OCI-LY7 (cell line): ENCODE results near the gene LUC7L2. TPM values are rescaled to one million over a fixed set of nuclear protein-coding genes. Genes with fewer than 3 reads are reported as not detected.
"Not testable (repeated sequence)": the region's sequence is repeated elsewhere in the genome, so short reads cannot be mapped to it uniquely, and the experiment has no call there.

Experiments
- BruUV-seq: library from RNA; stranded (reverse); fragments of 400-500 nt; replicated peaks from 2 replicates; lab custom pipeline; 2021; lab: Mats Ljungman, UMichigan
- CTCF ChIA-PET: fragments of 300-600 bp; sonication (Branson Sonifier 250); formaldehyde crosslinking; loops from one replicate; lab custom pipeline; 2022; ENCODE audit warnings: antibody characterized with exemption; ENCODE audit not compliant: unreplicated experiment; lab: Charles Lee
- POLR2A ChIA-PET: fragments of 300-600 bp; sonication (Branson Sonifier 250); formaldehyde crosslinking; loops from one replicate; lab custom pipeline; 2022; ENCODE audit warnings: antibody characterized with exemption; lab: Charles Lee
- DNase-seq: peaks from one replicate; pipeline ENCODE4 v3.0.0-alpha.2; 2015; ENCODE audit warnings: low spot score
- H2AFZ ChIP-seq: fragments of 200-600 bp; sonication (generic), shearing (Covaris generic); 2 replicates; pipeline ENCODE4 v1.6.1; 2014; ENCODE audit warnings: mild to moderate bottlenecking, antibody characterized with exemption, low read length, moderate library complexity
- H3K27ac ChIP-seq: fragments of 200-600 bp; sonication (generic); 2 replicates; pipeline ENCODE4 v1.5.1; 2014; ENCODE audit warnings: mixed run types, low read depth, mild to moderate bottlenecking, moderate library complexity, low read length, inconsistent platforms; ENCODE audit not compliant: poor library complexity, severe bottlenecking
- H3K36me3 ChIP-seq: fragments of 200-600 bp; sonication (generic); 2 replicates; pipeline ENCODE4 v1.6.1; 2014; ENCODE audit warnings: mild to moderate bottlenecking, antibody characterized with exemption, low read length, moderate library complexity, mixed read lengths; ENCODE audit not compliant: insufficient read depth
- H3K4me1 ChIP-seq: fragments of 200-600 bp; sonication (generic); 2 replicates; pipeline ENCODE4 v1.5.1; 2014; ENCODE audit warnings: mild to moderate bottlenecking, low read length; ENCODE audit not compliant: insufficient read depth, poor library complexity, severe bottlenecking
- H3K4me2 ChIP-seq: fragments of 200-600 bp; sonication (generic); 2 replicates; pipeline ENCODE4 v1.6.1; 2014; ENCODE audit warnings: mild to moderate bottlenecking, low read length
- H3K4me3 ChIP-seq: fragments of 200-600 bp; sonication (generic); 2 replicates; pipeline ENCODE4 v1.5.1; 2014; ENCODE audit warnings: mild to moderate bottlenecking, low read depth, low read length; ENCODE audit not compliant: poor library complexity, severe bottlenecking
- H3K79me2 ChIP-seq: fragments of 200-600 bp; sonication (generic); 2 replicates; pipeline ENCODE4 v1.6.1; 2016; ENCODE audit warnings: low read depth, mild to moderate bottlenecking, low read length, moderate library complexity, mixed read lengths; ENCODE audit not compliant: insufficient read depth
- H3K9me2 ChIP-seq: fragments of 200-600 bp; sonication (generic); 2 replicates; pipeline ENCODE4 v1.6.1; 2016; ENCODE audit warnings: mild to moderate bottlenecking, low read length, mixed read lengths; ENCODE audit not compliant: insufficient read depth
- H3K9me3 ChIP-seq: fragments of 200-600 bp; sonication (generic); 2 replicates; pipeline ENCODE4 v1.6.1; 2014; ENCODE audit warnings: mild to moderate bottlenecking, mixed run types, low read length, mixed read lengths
- H4K20me1 ChIP-seq: fragments of 200-600 bp; sonication (generic); 2 replicates; pipeline ENCODE4 v1.6.1; 2014; ENCODE audit warnings: mild to moderate bottlenecking, antibody characterized with exemption, low read length, moderate library complexity, mixed read lengths; ENCODE audit not compliant: insufficient read depth
- EZH2phosphoT487 ChIP-seq: fragments of 200-600 bp; sonication (generic); IDR thresholded peaks from 2 replicates; pipeline ENCODE4 v1.6.1; 2018; ENCODE audit warnings: low read depth, borderline replicate concordance, mild to moderate bottlenecking, mixed run types, antibody characterized with exemption, low read length, moderate library complexity, mixed read lengths
- intact Hi-C: fragments of 100-400 bp; cut with micrococcal nuclease; formaldehyde crosslinking; loops from one replicate; pipeline ENCODE4 v1.10.0; 2022; ENCODE audit not compliant: unreplicated experiment
- total RNA-seq, 2 experiments: library from RNA; depleted of rRNA in 1 of 2; stranded (reverse); fragments of >200 nt in 1 of 2; shearing (Covaris generic) in 1 of 2; gene quantifications; 2 replicates each; pipeline ENCODE4 v1.2.3, GENCODE V29; 2014 to 2022
- TF ChIP-seq, protein P1 (sequence below): fragments of 200-600 bp; sonication (generic); conservative IDR thresholded peaks from 2 replicates; pipeline ENCODE4 v1.5.1; 2014; ENCODE audit warnings: mild to moderate bottlenecking, antibody characterized with exemption, low read length, moderate library complexity, mixed read lengths

The LUC7L2 gene
- total RNA-seq, 2 experiments from 2014 or later: 79.6 to 143 TPM

GRCh38 chr7:139422126-139422525 is 62.4 kb downstream of the LUC7L2 start:
- no peaks in the 10 kb centered on the region for H3K9me3 ChIP-seq
- DNase-seq: no peak
- no peaks in the 10 kb centered on the region for H3K79me2 ChIP-seq
- ChIA-PET CTCF (no interaction called here), POLR2A (interaction anchor here (0.8 to 1.8 kb wide), 4 partner anchors 8 to 49 kb away, joined by 3 to 5 read pairs (median 4); no protein-coding TSS in a partner anchor)
- BruUV-seq: no TSS peak
- peaks cover 82% of the 10 kb centered on the region for H3K36me3 ChIP-seq
- no peak overlapping the region for H3K4me2 ChIP-seq
- TF ChIP-seq, protein P1, sequence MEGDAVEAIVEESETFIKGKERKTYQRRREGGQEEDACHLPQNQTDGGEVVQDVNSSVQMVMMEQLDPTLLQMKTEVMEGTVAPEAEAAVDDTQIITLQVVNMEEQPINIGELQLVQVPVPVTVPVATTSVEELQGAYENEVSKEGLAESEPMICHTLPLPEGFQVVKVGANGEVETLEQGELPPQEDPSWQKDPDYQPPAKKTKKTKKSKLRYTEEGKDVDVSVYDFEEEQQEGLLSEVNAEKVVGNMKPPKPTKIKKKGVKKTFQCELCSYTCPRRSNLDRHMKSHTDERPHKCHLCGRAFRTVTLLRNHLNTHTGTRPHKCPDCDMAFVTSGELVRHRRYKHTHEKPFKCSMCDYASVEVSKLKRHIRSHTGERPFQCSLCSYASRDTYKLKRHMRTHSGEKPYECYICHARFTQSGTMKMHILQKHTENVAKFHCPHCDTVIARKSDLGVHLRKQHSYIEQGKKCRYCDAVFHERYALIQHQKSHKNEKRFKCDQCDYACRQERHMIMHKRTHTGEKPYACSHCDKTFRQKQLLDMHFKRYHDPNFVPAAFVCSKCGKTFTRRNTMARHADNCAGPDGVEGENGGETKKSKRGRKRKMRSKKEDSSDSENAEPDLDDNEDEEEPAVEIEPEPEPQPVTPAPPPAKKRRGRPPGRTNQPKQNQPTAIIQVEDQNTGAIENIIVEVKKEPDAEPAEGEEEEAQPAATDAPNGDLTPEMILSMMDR: no peak
- no peak for TF ChIP-seq EZH2phosphoT487
- H3K4me3 ChIP-seq: no peak overlapping the region
- intact Hi-C loops: no loop called here
- H3K27ac ChIP-seq: no peak overlapping the region
- no peaks in the 10 kb centered on the region for H3K9me2 ChIP-seq
- no peaks in the 10 kb centered on the region for H4K20me1 ChIP-seq
- no peaks in the 10 kb centered on the region for H3K4me1 ChIP-seq
- H2AFZ ChIP-seq: no peak overlapping the region

- Histone ChIP-seq H3K4me2 (no peak overlapping the region), H3K79me2 (no peaks in the 10 kb centered on the region), H2AFZ (no peak overlapping the region), H3K4me1 (no peaks in the 10 kb centered on the region), H3K9me2 (no peaks in the 10 kb centered on the region), H4K20me1 (no peaks in the 10 kb centered on the region), H3K27ac (no peak overlapping the region), H3K36me3 (peaks cover 82% of the 10 kb centered on the region), H3K4me3 (no peak overlapping the region), H3K9me3 (no peaks in the 10 kb centered on the region)
- BruUV-seq: no TSS peak
- POLR2A ChIA-PET: interaction anchor here (1.8 kb wide), 1 partner anchor 50 kb away, joined by 4 read pairs; no protein-coding TSS in a partner anchor
- intact Hi-C loops: no loop called here
- DNase-seq: no peak
- TF ChIP-seq, protein P1: no peak
- TF ChIP-seq EZH2phosphoT487: no peak
- CTCF ChIA-PET: no interaction called here
Measured at GRCh38 chr7:139423091-139423490, 63.4 kb downstream of the LUC7L2 start.

GRCh38 chr7:139424004-139424403 is 64.3 kb downstream of the LUC7L2 start:
- H3K4me1 ChIP-seq: no peaks in the 10 kb centered on the region
- peaks cover 74% of the 10 kb centered on the region for H3K36me3 ChIP-seq
- no peaks in the 10 kb centered on the region for H3K9me3 ChIP-seq
- CTCF ChIA-PET: no interaction called here
- no peak overlapping the region for H2AFZ ChIP-seq
- H3K4me2 ChIP-seq: no peak overlapping the region
- no peaks in the 10 kb centered on the region for H3K79me2 ChIP-seq
- no peaks in the 10 kb centered on the region for H4K20me1 ChIP-seq
- POLR2A ChIA-PET: no interaction called here
- no TSS peak for BruUV-seq
- H3K9me2 ChIP-seq: no peaks in the 10 kb centered on the region
- intact Hi-C loops: no loop called here
- TF ChIP-seq EZH2phosphoT487: no peak
- TF ChIP-seq, protein P1: no peak
- no peak overlapping the region for H3K4me3 ChIP-seq
- H3K27ac ChIP-seq: no peak overlapping the region
- no peak for DNase-seq

GRCh38 chr7:139425701-139426100 is 66.0 kb downstream of the LUC7L2 start:
- CTCF ChIA-PET: interaction anchor here (1.5 kb wide), 1 partner anchor 8 kb away, joined by 4 read pairs; no protein-coding TSS in a partner anchor
- not testable (repeated sequence) for BruUV-seq

More at GRCh38 chr7:139425701-139426100, 66.0 kb downstream of the LUC7L2 start:
- H3K27ac ChIP-seq, H2AFZ ChIP-seq, H3K4me3 ChIP-seq, H3K4me1 ChIP-seq, DNase-seq, intact Hi-C loops, H3K9me3 ChIP-seq, H4K20me1 ChIP-seq, H3K9me2 ChIP-seq, H3K4me2 ChIP-seq, H3K79me2 ChIP-seq: not testable (repeated sequence)
- peaks cover 57% of the 10 kb centered on the region for H3K36me3 ChIP-seq
- POLR2A ChIA-PET: interaction anchor here (0.5 to 0.7 kb wide), 5 partner anchors 25 to 1386 kb away, joined by 3 to 4 read pairs (median 3); no protein-coding TSS in a partner anchor
